ENCODE data around the gene PDE6G. TPM values are rescaled to one million over a fixed set of nuclear protein-coding genes. Genes with fewer than 3 reads are reported as not detected.

Gene PDE6G
- total and polyA plus RNA-seq, 2 of the 13 experiments (the other 11 are each of a cell fraction or from before 2014, with no cell fraction given): 1.4 to 6.7 TPM

DNA sequence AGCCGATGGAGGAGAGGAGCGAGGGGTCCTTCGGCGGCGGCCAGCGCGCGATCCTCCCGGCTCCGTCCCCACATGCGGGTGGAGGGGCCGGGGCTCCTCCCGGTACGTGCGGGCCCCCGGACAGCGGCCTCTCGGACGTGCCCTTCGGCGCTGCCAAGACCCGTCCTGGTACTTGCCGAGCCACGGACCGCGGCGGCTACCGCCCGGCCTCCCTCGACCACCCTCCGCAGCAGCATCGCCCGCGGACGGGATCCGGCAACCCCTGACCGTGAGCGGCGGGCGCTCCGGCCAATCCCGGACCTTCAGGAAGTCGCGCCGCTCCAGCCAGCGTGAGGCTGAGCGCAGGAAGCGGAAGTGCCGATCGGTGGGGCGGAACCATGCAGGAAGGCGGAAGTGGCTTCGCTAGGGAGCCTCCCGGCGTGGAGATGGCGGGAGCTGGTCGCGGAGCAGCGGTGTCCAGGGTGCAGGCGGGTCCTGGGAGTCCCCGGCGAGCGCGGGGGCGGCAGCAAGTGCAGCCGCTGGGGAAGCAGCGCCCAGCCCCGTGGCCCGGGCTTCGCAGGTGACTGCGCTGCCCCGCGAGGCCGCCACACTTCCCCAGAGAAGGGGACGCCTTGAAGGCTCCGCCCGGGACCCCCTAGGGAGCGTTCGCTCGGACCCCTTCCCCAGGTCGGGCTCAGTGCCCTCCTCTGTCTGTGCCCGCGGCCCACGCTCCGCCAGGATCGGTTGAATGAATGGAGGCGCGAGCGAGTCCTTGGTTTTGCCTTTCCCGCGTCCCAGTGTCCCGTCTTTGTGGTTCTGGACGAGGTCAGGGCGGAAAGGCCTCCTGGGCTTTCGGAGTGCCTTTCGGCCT lies 10.2 kb upstream of the PDE6G start, which contains the start of the genes CCDC137 and OXLD1 (continued):
- TF ChIP-seq MXI1 (IDR thresholded peaks at IDR 0.05; ENCODE audit: borderline replicate concordance, low read depth, low read length) (peak; percentile 98), PCBP1 (IDR thresholded peaks at IDR 0.05; ENCODE audit: borderline replicate concordance, low read depth, low read length) (peak; percentile 90; the same call in 1 of the 2 replicates), ZNF891 (CRISPR knock-in tag; IDR thresholded peaks at IDR 0.05) (no peak), ZNF446 (CRISPR knock-in tag; IDR thresholded peaks at IDR 0.05) (peak; percentile 96), ZNF205 (CRISPR knock-in tag; IDR thresholded peaks at IDR 0.05) (peak; percentile 66), HOXA5 (CRISPR knock-in tag; IDR thresholded peaks at IDR 0.05) (peak; percentile 92), CCDC6 (CRISPR knock-in tag; IDR thresholded peaks at IDR 0.05) (no peak; the same call in 1 of the 2 replicates), ZNF562 (CRISPR knock-in tag; IDR thresholded peaks at IDR 0.05; ENCODE audit: borderline replicate concordance) (no peak), XBP1 (CRISPR knock-in tag; IDR thresholded peaks at IDR 0.05) (no peak), TSC22D2 (CRISPR knock-in tag; IDR thresholded peaks at IDR 0.05; ENCODE audit: borderline replicate concordance) (peak; percentile 41; the same call in 1 of the 2 replicates), ZNF615 (CRISPR knock-in tag; IDR thresholded peaks at IDR 0.05; ENCODE audit: borderline replicate concordance) (no peak), FOSL2 (CRISPR knock-in tag; IDR thresholded peaks at IDR 0.05) (peak; percentile 39; the same call in 1 of the 2 replicates), SRSF9 (IDR thresholded peaks at IDR 0.05; ENCODE audit: borderline replicate concordance, insufficient read depth, low read depth, low read length, poor library complexity, severe bottlenecking) (no peak), SNAPC2 (CRISPR knock-in tag; IDR thresholded peaks at IDR 0.05) (peak; percentile 83), RCOR2 (CRISPR knock-in tag; IDR thresholded peaks at IDR 0.05) (no peak)
- TF ChIP-seq, protein P1, sequence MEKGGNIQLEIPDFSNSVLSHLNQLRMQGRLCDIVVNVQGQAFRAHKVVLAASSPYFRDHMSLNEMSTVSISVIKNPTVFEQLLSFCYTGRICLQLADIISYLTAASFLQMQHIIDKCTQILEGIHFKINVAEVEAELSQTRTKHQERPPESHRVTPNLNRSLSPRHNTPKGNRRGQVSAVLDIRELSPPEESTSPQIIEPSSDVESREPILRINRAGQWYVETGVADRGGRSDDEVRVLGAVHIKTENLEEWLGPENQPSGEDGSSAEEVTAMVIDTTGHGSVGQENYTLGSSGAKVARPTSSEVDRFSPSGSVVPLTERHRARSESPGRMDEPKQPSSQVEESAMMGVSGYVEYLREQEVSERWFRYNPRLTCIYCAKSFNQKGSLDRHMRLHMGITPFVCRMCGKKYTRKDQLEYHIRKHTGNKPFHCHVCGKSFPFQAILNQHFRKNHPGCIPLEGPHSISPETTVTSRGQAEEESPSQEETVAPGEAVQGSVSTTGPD (CRISPR knock-in tag; IDR thresholded peaks at IDR 0.05): no peak
- TF ChIP-seq, protein P2, sequence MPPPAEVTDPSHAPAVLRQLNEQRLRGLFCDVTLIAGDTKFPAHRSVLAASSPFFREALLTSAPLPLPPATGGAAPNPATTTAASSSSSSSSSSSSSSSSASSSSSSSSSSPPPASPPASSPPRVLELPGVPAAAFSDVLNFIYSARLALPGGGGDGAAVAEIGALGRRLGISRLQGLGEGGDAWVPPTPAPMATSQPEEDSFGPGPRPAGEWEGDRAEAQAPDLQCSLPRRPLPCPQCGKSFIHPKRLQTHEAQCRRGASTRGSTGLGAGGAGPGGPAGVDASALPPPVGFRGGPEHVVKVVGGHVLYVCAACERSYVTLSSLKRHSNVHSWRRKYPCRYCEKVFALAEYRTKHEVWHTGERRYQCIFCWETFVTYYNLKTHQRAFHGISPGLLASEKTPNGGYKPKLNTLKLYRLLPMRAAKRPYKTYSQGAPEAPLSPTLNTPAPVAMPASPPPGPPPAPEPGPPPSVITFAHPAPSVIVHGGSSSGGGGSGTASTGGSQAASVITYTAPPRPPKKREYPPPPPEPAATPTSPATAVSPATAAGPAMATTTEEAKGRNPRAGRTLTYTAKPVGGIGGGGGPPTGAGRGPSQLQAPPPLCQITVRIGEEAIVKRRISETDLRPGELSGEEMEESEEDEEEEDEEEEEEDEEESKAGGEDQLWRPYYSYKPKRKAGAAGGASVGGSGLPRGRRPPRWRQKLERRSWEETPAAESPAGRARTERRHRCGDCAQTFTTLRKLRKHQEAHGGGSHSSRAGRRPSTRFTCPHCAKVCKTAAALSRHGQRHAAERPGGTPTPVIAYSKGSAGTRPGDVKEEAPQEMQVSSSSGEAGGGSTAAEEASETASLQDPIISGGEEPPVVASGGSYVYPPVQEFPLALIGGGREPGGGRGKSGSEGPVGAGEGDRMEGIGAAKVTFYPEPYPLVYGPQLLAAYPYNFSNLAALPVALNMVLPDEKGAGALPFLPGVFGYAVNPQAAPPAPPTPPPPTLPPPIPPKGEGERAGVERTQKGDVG (CRISPR knock-in tag; IDR thresholded peaks at IDR 0.05; ENCODE audit: borderline replicate concordance): no peak
- TF ChIP-seq, protein P3, sequence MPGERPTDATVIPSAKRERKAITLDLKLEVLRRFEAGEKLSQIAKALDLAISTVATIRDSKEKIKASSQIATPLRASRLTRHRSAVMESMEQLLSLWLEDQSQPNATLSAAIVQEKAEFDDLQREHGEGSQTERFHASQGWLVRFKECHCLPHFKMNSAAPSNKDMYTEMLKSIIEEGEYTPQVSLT (CRISPR knock-in tag; IDR thresholded peaks at IDR 0.05; ENCODE audit: borderline replicate concordance, low read depth): no peak; the same call in 1 of the 2 replicates
- TF ChIP-seq, protein P4, sequence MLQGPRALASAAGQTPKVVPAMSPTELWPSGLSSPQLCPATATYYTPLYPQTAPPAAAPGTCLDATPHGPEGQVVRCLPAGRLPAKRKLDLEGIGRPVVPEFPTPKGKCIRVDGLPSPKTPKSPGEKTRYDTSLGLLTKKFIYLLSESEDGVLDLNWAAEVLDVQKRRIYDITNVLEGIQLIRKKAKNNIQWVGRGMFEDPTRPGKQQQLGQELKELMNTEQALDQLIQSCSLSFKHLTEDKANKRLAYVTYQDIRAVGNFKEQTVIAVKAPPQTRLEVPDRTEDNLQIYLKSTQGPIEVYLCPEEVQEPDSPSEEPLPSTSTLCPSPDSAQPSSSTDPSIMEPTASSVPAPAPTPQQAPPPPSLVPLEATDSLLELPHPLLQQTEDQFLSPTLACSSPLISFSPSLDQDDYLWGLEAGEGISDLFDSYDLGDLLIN (CRISPR knock-in tag; IDR thresholded peaks at IDR 0.05; ENCODE audit: borderline replicate concordance): peak; percentile 77; the same call in 1 of the 2 replicates
- TF ChIP-seq, protein P5, sequence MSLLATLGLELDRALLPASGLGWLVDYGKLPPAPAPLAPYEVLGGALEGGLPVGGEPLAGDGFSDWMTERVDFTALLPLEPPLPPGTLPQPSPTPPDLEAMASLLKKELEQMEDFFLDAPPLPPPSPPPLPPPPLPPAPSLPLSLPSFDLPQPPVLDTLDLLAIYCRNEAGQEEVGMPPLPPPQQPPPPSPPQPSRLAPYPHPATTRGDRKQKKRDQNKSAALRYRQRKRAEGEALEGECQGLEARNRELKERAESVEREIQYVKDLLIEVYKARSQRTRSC (CRISPR knock-in tag; IDR thresholded peaks at IDR 0.05; ENCODE audit: low read depth): no peak; the same call in 1 of the 2 replicates
- TF ChIP-seq, protein P6, sequence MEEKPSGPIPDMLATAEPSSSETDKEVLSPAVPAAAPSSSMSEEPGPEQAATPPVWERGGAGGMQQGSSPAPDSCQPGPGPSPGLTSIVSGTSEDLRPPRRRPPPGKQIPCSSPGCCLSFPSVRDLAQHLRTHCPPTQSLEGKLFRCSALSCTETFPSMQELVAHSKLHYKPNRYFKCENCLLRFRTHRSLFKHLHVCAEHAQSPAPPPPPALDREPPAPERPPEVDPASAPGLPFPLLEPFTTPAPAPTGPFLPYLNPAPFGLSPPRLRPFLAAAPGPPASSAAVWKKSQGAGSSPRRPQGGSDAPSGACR (CRISPR knock-in tag; IDR thresholded peaks at IDR 0.05): peak; percentile 27; the same call in 1 of the 2 replicates
